Measurements from ENCODE around the gene FAM174B. TPM values are rescaled to one million over a fixed set of nuclear protein-coding genes. Genes with fewer than 3 reads are reported as not detected.

FAM174B gene
- total RNA-seq, 1 donor from 2014 or later, result 0.53 TPM

DNA sequence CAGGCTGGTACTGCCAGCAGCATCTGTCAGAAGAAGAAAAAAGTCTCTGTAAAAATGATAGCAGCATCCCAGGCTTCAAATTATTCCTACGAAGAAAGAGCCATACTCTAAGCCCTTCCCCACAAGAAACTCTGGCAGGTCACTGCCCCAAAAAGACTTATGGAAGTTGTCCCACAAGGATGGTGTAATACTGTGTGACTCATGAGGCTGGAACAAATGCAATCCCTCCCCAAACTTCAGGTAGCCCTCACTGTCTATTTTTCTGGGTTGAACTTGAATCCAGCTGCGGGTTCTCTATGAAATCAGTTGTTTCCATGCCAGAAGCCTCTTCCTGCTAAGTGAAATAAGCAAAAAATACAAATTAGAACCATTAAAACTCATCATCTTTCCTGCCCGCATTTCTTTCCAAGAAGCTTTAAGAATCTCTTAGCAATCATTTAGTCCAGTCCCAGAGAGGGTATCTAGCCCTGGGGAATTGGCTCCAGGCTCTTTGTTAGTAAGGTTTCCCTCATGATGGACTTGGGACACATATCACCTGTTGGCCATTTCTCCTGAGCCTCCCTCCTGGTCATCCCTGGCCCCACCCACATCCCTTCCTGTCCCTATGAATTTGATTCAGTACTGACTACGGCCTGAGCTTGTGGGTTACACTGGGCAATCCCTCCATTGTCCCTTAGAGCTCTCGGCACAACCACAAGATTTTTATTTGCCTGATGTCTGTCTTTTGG lies 51.7 kb downstream of the FAM174B start:
- DNase-seq (ENCODE audit: low read depth), result peak; percentile 40
- no peaks in the 10 kb centered on the region for H3K27me3 ChIP-seq (ENCODE audit: control insufficient read depth, insufficient read depth, low read length)
- peak; percentile 81 for FAIRE-seq

DNA sequence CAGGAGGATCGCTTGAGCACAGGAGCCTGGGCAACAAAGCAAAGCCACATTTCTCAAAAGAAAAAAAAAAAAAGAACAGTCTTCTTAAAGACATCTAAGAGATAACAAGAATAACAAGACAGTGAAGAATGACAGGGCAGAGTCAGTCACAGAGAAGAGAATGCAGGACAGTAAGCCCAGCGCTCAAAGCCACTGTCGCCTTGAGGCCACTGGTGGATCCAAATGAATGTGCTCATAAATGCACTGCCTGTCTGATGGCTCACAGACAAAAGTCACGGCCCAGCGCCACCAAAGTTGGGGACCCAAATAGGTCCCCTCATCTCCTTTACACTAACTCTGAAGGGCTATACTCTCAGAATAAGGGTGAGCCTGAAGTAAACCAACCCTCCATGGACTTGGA lies 52.3 kb downstream of the FAM174B start:
- TF ChIP-seq, protein P1, sequence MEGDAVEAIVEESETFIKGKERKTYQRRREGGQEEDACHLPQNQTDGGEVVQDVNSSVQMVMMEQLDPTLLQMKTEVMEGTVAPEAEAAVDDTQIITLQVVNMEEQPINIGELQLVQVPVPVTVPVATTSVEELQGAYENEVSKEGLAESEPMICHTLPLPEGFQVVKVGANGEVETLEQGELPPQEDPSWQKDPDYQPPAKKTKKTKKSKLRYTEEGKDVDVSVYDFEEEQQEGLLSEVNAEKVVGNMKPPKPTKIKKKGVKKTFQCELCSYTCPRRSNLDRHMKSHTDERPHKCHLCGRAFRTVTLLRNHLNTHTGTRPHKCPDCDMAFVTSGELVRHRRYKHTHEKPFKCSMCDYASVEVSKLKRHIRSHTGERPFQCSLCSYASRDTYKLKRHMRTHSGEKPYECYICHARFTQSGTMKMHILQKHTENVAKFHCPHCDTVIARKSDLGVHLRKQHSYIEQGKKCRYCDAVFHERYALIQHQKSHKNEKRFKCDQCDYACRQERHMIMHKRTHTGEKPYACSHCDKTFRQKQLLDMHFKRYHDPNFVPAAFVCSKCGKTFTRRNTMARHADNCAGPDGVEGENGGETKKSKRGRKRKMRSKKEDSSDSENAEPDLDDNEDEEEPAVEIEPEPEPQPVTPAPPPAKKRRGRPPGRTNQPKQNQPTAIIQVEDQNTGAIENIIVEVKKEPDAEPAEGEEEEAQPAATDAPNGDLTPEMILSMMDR (IDR thresholded peaks at IDR 0.05; ENCODE audit: insufficient read depth, low read length, severe bottlenecking), result no peak
- no peaks in the 10 kb centered on the region for H3K27me3 ChIP-seq (ENCODE audit: control insufficient read depth, insufficient read depth, low read length)
- DNase-seq (ENCODE audit: low read depth) (no peak), FAIRE-seq (no peak)
- H3K4me3 ChIP-seq (ENCODE audit: low read depth, low read length), result no peak overlapping the region
- H3K36me3 ChIP-seq (ENCODE audit: control insufficient read depth, insufficient read depth, low read length), result no peaks in the 10 kb centered on the region

More for the DNA sequence above, 51.7 kb downstream of the FAM174B start:
- Histone ChIP-seq H3K4me3 (ENCODE audit: low read depth, low read length) (no peak overlapping the region), H3K36me3 (ENCODE audit: control insufficient read depth, insufficient read depth, low read length) (no peaks in the 10 kb centered on the region)
- TF ChIP-seq, protein P1 (IDR thresholded peaks at IDR 0.05; ENCODE audit: insufficient read depth, low read length, severe bottlenecking), result no peak

DNA sequence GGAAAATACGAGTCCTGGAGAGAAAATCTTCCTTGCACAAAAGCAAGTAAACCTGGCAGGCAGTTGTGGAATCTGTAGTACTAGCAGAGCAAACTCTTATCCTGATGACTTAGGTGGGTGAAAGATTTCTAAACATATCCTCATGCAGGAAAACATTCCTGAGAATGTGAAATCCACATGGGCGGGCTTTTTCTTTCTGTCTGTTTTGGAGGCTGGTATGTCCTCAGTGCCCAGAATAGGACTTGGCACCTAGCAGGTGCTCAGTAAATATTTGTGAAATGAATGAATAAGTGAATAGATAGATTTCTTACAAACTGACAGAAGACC lies 53.3 kb downstream of the FAM174B start:
- DNase-seq (ENCODE audit: low read depth), result no peak
- Histone ChIP-seq H3K4me3 (ENCODE audit: low read depth, low read length) (no peak overlapping the region), H3K27me3 (ENCODE audit: control insufficient read depth, insufficient read depth, low read length) (no peaks in the 10 kb centered on the region), H3K36me3 (ENCODE audit: control insufficient read depth, insufficient read depth, low read length) (no peaks in the 10 kb centered on the region)
- FAIRE-seq, result no peak
- TF ChIP-seq, protein P1 (IDR thresholded peaks at IDR 0.05; ENCODE audit: insufficient read depth, low read length, severe bottlenecking), result no peak

DNA sequence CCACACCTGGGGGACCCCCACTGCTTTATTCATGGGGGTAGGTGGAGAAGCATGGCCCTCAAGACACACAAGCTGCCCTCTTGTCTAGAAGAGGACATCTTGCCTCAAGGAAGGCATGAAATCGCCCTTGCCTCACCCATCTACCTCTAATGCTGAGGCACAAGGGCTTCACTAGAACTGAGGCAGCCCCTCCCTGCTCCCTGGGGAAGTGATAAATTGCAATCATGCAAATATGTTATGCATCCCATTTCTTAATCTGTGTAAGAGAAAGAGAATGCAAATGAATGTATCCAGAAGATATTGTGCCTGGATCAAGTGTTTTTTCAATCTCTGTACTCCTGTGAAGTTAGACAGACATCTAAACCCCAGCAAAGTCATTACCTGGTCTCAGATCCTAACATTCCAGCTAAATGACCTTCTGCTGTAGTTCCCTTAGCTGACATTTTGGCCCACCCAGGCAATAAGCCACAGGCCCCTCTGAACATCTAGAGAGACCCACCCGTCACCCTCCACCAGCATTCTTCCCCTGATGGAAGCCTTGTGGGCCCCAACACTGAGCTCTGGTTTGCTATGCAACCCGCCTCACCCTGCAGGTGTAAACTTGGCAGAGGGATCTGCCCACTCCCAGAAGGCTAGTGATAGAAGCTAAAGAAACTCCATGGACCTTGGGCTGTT lies 53.8 kb downstream of the FAM174B start:
- no peak for DNase-seq (ENCODE audit: low read depth)
- TF ChIP-seq, protein P1 (IDR thresholded peaks at IDR 0.05; ENCODE audit: insufficient read depth, low read length, severe bottlenecking), result no peak
- H3K4me3 ChIP-seq (ENCODE audit: low read depth, low read length), result no peak overlapping the region
- no peak for FAIRE-seq
- H3K36me3 ChIP-seq (ENCODE audit: control insufficient read depth, insufficient read depth, low read length), result no peaks in the 10 kb centered on the region
- H3K27me3 ChIP-seq (ENCODE audit: control insufficient read depth, insufficient read depth, low read length), result no peaks in the 10 kb centered on the region

DNA sequence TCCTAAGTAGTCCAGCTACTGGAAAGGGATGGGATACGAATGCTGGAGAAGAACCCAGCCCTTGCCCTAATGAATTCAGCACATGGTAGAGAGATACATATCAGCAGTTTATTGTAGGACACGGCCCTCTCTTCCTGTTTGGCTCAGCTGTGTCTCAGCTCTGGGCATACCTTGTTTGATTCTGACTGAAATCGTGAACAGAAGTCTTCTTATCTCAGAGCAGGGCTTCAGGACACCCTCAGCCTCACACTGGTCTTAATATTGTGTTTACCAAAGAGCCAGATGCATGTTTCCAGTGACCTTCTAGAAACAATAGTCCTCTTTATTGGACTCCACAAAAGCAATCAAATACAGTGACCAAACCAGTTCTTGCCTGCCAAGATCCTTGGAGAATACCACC lies 54.7 kb downstream of the FAM174B start:
- no peaks in the 10 kb centered on the region for H3K36me3 ChIP-seq (ENCODE audit: control insufficient read depth, insufficient read depth, low read length)
- no peaks in the 10 kb centered on the region for H3K27me3 ChIP-seq (ENCODE audit: control insufficient read depth, insufficient read depth, low read length)
- no peak for DNase-seq (ENCODE audit: low read depth)
- peak; percentile 62 for FAIRE-seq
- TF ChIP-seq, protein P1 (IDR thresholded peaks at IDR 0.05; ENCODE audit: insufficient read depth, low read length, severe bottlenecking), result no peak
- no peak overlapping the region for H3K4me3 ChIP-seq (ENCODE audit: low read depth, low read length)

Data from bronchial epithelial cell (primary cell).